ENCODE measurements around the gene KSR1. TPM values are rescaled to one million over a fixed set of nuclear protein-coding genes. Genes with fewer than 3 reads are reported as not detected.
"Not testable (repeated sequence)": the region's sequence is repeated elsewhere in the genome, so short reads cannot be mapped to it uniquely, and the experiment has no call there.

KSR1 gene
- total RNA-seq, 3 donors from 2014 or later = 14.1 to 36.4 (median 24.0) TPM

GRCh38 chr17:27418366-27418615 lies 38.0 kb upstream of the KSR1 start:
- no peaks in the 10 kb centered on the region for H3K27me3 ChIP-seq
- intact Hi-C loops (cut with DNase I; ENCODE audit: low total_unique reads) = no loop called here
- H3K4me3 ChIP-seq = no peak overlapping the region
- H3K4me1 ChIP-seq = no peaks in the 10 kb centered on the region
- TF ChIP-seq POLR2AphosphoS5 (IDR thresholded peaks at IDR 0.05) (no peak), CTCF (IDR thresholded peaks at IDR 0.05) (no peak), POLR2A (IDR thresholded peaks at IDR 0.05) (no peak)
- no peak for DNase-seq (ENCODE audit: low spot score in 2 of 2)
- H3K27ac ChIP-seq = no peak overlapping the region
- H3K9me3 ChIP-seq = no peaks in the 10 kb centered on the region
- H3K36me3 ChIP-seq = no peaks in the 10 kb centered on the region

GRCh38 chr17:27419156-27419555 lies 37.1 kb upstream of the KSR1 start:
- no peak for DNase-seq (ENCODE audit: low spot score in 2 of 2)
- no peak overlapping the region for H3K27ac ChIP-seq
- TF ChIP-seq POLR2AphosphoS5 (IDR thresholded peaks at IDR 0.05) (no peak), CTCF (IDR thresholded peaks at IDR 0.05) (no peak), POLR2A (IDR thresholded peaks at IDR 0.05) (no peak)

GRCh38 chr17:27420211-27420950 lies 35.9 kb upstream of the KSR1 start:
- H3K9me3 ChIP-seq = no peaks in the 10 kb centered on the region
- no peak for TF ChIP-seq POLR2AphosphoS5 (IDR thresholded peaks at IDR 0.05)
- H3K27me3 ChIP-seq = no peaks in the 10 kb centered on the region
- no peak for DNase-seq (ENCODE audit: low spot score in 2 of 2)
- intact Hi-C loops (cut with DNase I; ENCODE audit: low total_unique reads) = no loop called here
- H3K36me3 ChIP-seq = no peaks in the 10 kb centered on the region
- no peak overlapping the region for H3K27ac ChIP-seq
- no peak overlapping the region for H3K4me3 ChIP-seq
- H3K4me1 ChIP-seq = no peaks in the 10 kb centered on the region

More at GRCh38 chr17:27419156-27419555, 37.1 kb upstream of the KSR1 start:
- Histone ChIP-seq H3K27me3 (no peaks in the 10 kb centered on the region), H3K4me1 (no peaks in the 10 kb centered on the region), H3K4me3 (no peak overlapping the region), H3K9me3 (no peaks in the 10 kb centered on the region), H3K36me3 (no peaks in the 10 kb centered on the region)
- intact Hi-C loops (cut with DNase I; ENCODE audit: low total_unique reads) = no loop called here

GRCh38 chr17:27421111-27421510 lies 35.1 kb upstream of the KSR1 start:
- Histone ChIP-seq H3K27ac (no peak overlapping the region), H3K27me3 (no peaks in the 10 kb centered on the region), H3K4me3 (no peak overlapping the region), H3K4me1 (no peaks in the 10 kb centered on the region), H3K36me3 (no peaks in the 10 kb centered on the region), H3K9me3 (no peaks in the 10 kb centered on the region)
- DNase-seq (ENCODE audit: low spot score in 2 of 2) = no peak
- intact Hi-C loops (cut with DNase I; ENCODE audit: low total_unique reads) = no loop called here
- no peak for TF ChIP-seq POLR2AphosphoS5 (IDR thresholded peaks at IDR 0.05)
- TF ChIP-seq CTCF (IDR thresholded peaks at IDR 0.05) = no peak
- no peak for TF ChIP-seq POLR2A (IDR thresholded peaks at IDR 0.05)

- H3K4me3 ChIP-seq; intact Hi-C loops (cut with DNase I; ENCODE audit: low total_unique reads); H3K9me3 ChIP-seq; H3K27me3 ChIP-seq; H3K27ac ChIP-seq; DNase-seq (ENCODE audit: low spot score in 2 of 2); H3K36me3 ChIP-seq; H3K4me1 ChIP-seq: not testable (repeated sequence)
These were observed 34.6 kb upstream of the KSR1 start for GRCh38 chr17:27421626-27422025.

- no peak for DNase-seq (ENCODE audit: low spot score in 2 of 2)
- TF ChIP-seq CTCF (IDR thresholded peaks at IDR 0.05) = no peak
- intact Hi-C loops (cut with DNase I; ENCODE audit: low total_unique reads) = no loop called here
- H3K4me1 ChIP-seq = no peaks in the 10 kb centered on the region
- H3K27me3 ChIP-seq = no peaks in the 10 kb centered on the region
- H3K36me3 ChIP-seq = no peaks in the 10 kb centered on the region
- H3K9me3 ChIP-seq = no peaks in the 10 kb centered on the region
- H3K27ac ChIP-seq = no peak overlapping the region
- H3K4me3 ChIP-seq = no peak overlapping the region
These were observed 33.6 kb upstream of the KSR1 start for GRCh38 chr17:27422601-27423000.

All from breast epithelium (tissue), 4 donors.